Esophagus muscularis mucosa (tissue), 4 donors: ENCODE data around the gene FBXL7.

ENCODE experiments used
- CTCF ChIP-seq, 3 experiments: fragments of 200-600 bp in 2 of 3; fragments of 450-650 bp in 1 of 3; sonication (generic) in 2 of 3; IDR thresholded peaks; one replicate each; pipeline ENCODE4 v1.5.1; 2017 to 2019; ENCODE audit warnings: antibody characterized with exemption in 3 of 3, mild to moderate bottlenecking in 2 of 3, moderate library complexity in 1 of 3
- EP300 ChIP-seq: sonication (generic); formaldehyde crosslinking; IDR thresholded peaks from one replicate; pipeline ENCODE4 v1.6.1; 2017; ENCODE audit warnings: antibody characterized with exemption
- POLR2A ChIP-seq: fragments of 450-650 bp; IDR thresholded peaks from one replicate; pipeline ENCODE4 v1.6.1; 2017; ENCODE audit warnings: antibody characterized with exemption, moderate library complexity, mild to moderate bottlenecking, low read depth
- POLR2AphosphoS5 ChIP-seq, 2 donors: sonication (generic); formaldehyde crosslinking; IDR thresholded peaks; one replicate each; pipeline ENCODE4 v1.6.1; 2017; ENCODE audit warnings: antibody characterized with exemption in 2 of 2

DNA sequence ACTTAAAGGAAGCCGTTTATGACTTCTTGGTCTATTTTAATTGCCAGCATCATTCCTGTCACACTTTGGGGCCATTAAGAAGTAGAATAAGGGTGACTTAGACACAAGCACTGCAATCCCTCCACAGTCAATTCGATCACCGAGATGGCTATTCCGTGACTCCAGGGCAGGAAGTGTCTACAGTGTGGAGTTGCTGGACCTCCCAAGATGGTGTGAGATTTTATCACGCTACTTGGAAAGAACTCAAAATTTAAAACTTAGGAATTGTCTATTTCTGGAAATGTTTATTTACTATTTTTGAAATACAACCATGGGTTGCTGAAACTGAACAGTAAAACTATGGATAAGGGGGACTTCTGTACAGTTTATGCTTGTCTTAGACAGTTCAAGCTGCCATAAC lies 6.2 kb downstream of the FBXL7 start:
- TF ChIP-seq CTCF (IDR thresholded peaks at IDR 0.05) (no peak), POLR2A (no peak), POLR2AphosphoS5 (IDR thresholded peaks at IDR 0.05) (no peak), EP300 (no peak)
